SK-N-SH (cell line): Measurements from ENCODE around the gene THSD7A. TPM values are rescaled to one million over a fixed set of nuclear protein-coding genes. Genes with fewer than 3 reads are reported as not detected.

Experiments
- CTCF ChIA-PET: fragments of 300-600, 350-600 bp; formaldehyde crosslinking; extraction: SDS; loops from one replicate; lab custom pipeline; 2021; lab: Yijun Ruan, JAX
- POLR2A ChIA-PET: fragments of 350-600 bp; sonication (Branson Sonifier 250); formaldehyde crosslinking; extraction: SDS; loops from one replicate; lab custom pipeline; 2020; ENCODE audit warnings: antibody characterized with exemption, inconsistent platforms; lab: Yijun Ruan, JAX
- DNase-seq: peaks from one replicate; pipeline ENCODE4 v3.0.0; 2012
- H2AFZ ChIP-seq: fragments of 200-600 bp; sonication (generic); 2 replicates; pipeline ENCODE4 v1.8.1; 2016; ENCODE audit warnings: antibody characterized with exemption, mild to moderate bottlenecking, low read depth
- H3F3A ChIP-seq: fragments of 200-600 bp; sonication (generic); replicated peaks from 2 replicates; pipeline ENCODE3; 2016; ENCODE audit warnings: antibody characterized with exemption, mild to moderate bottlenecking; ENCODE audit not compliant: insufficient read depth
- H3K27ac ChIP-seq, 2 experiments: fragments of 200-500 bp in 1 of 2; fragments of 200-600 bp in 1 of 2; sonication (Bioruptor generic) in 1 of 2; sonication (generic), shearing (Covaris generic) in 1 of 2; 2 replicates each; pipeline versions ENCODE4 v1.5.1 to v1.6.1; 2014 to 2016; ENCODE audit warnings: low read depth in 2 of 2, inconsistent platforms in 1 of 2, low read length in 1 of 2, mild to moderate bottlenecking in 1 of 2, mixed read lengths in 1 of 2
- H3K27me3 ChIP-seq: fragments of 200-600 bp; sonication (generic), shearing (Covaris generic); 2 replicates; pipeline ENCODE4 v1.6.1; 2016; ENCODE audit warnings: mixed run types; ENCODE audit not compliant: insufficient read depth
- H3K36me3 ChIP-seq, 2 experiments: fragments of 200-500 bp in 1 of 2; fragments of 200-600 bp in 1 of 2; sonication (Bioruptor generic) in 1 of 2; sonication (generic) in 1 of 2; replicated peaks in 1 of 2; 2 replicates each; pipeline versions ENCODE3 to v1.5.1; 2014 to 2016; ENCODE audit warnings: low read length in 1 of 2, mild to moderate bottlenecking in 1 of 2; ENCODE audit not compliant: insufficient read depth in 2 of 2, control insufficient read depth in 1 of 2
- H3K4me1 ChIP-seq, 2 experiments: fragments of 200-500 bp in 1 of 2; fragments of 200-600 bp in 1 of 2; sonication (Bioruptor generic) in 1 of 2; sonication (generic), shearing (Covaris generic) in 1 of 2; 2 replicates each; pipeline versions ENCODE4 v1.5.1 to v1.6.1; 2014 to 2016; ENCODE audit warnings: low read depth in 1 of 2, low read length in 1 of 2, mixed run types in 1 of 2; ENCODE audit not compliant: insufficient read depth in 2 of 2, control insufficient read depth in 1 of 2
- H3K4me2 ChIP-seq: fragments of 200-600 bp; sonication (generic), shearing (Covaris generic); 2 replicates; pipeline ENCODE4 v1.6.1; 2017; ENCODE audit warnings: mixed run types
- H3K4me3 ChIP-seq, 2 experiments: fragments of 200-500 bp in 1 of 2; fragments of 200-600 bp in 1 of 2; sonication (Bioruptor generic) in 1 of 2; sonication (generic), shearing (Covaris generic) in 1 of 2; 2 replicates each; pipeline versions ENCODE4 v1.5.1 to v1.8.1; 2014 to 2016; ENCODE audit warnings: low read depth in 2 of 2, inconsistent platforms in 1 of 2, low read length in 1 of 2, mild to moderate bottlenecking in 1 of 2, mixed read lengths in 1 of 2, moderate library complexity in 1 of 2
- H3K79me2 ChIP-seq: fragments of 200-600 bp; sonication (generic); 2 replicates; pipeline ENCODE4 v1.8.1; 2017; ENCODE audit warnings: mild to moderate bottlenecking; ENCODE audit not compliant: insufficient read depth
- H3K9ac ChIP-seq: fragments of 200-600 bp; sonication (generic); 2 replicates; pipeline ENCODE4 v1.6.1; 2017; ENCODE audit warnings: mixed run types
- H3K9me2 ChIP-seq: fragments of 200-600 bp; sonication (generic); 2 replicates; pipeline ENCODE4 v1.6.1; 2017; ENCODE audit warnings: mixed run types
- H3K9me3 ChIP-seq: fragments of 200-600 bp; sonication (generic); 2 replicates; pipeline ENCODE4 v1.6.1; 2017; ENCODE audit warnings: mixed run types, mild to moderate bottlenecking, moderate library complexity
- H4K20me1 ChIP-seq: fragments of 200-600 bp; sonication (generic); 2 replicates; pipeline ENCODE4 v1.6.1; 2017; ENCODE audit warnings: mild to moderate bottlenecking, mixed run types; ENCODE audit not compliant: insufficient read depth
- ELF1 ChIP-seq: IDR thresholded peaks from 2 replicates; pipeline ENCODE4 v1.4.0; 2012
- FOXJ3 ChIP-seq: sonication (generic); formaldehyde crosslinking; IDR thresholded peaks from 2 replicates; pipeline ENCODE4 v1.5.1; 2020; ENCODE audit warnings: mild to moderate bottlenecking, missing genetic modification reagents
- FOXM1 ChIP-seq: IDR thresholded peaks from 2 replicates; pipeline ENCODE4 v1.4.0; 2012; ENCODE audit warnings: low read depth, mild to moderate bottlenecking
- POLR2AphosphoS5 ChIP-seq: IDR thresholded peaks from 2 replicates; pipeline ENCODE4 v1.6.1; 2012; ENCODE audit warnings: low read depth, low read length
- RFX5 ChIP-seq: IDR thresholded peaks from 2 replicates; pipeline ENCODE4 v1.6.1; 2012; ENCODE audit warnings: mild to moderate bottlenecking, improper control_type of control experiment, low read length
- TEAD4 ChIP-seq: IDR thresholded peaks from 2 replicates; pipeline ENCODE4 v1.4.0; 2012; ENCODE audit warnings: mild to moderate bottlenecking, borderline replicate concordance; ENCODE audit not compliant: insufficient read depth
- WGBS: methylation state at CpG from one replicate; pipeline ENCODE4 v1.1.6; 2017; ENCODE audit warnings: low lambda C conversion rate; 5-methylcytosine and 5-hydroxymethylcytosine counted together
- polyA plus RNA-seq, 3 experiments: library from polyadenylated mRNA; depleted of rRNA; stranded (reverse); fragments of >200 nt; gene quantifications; 2 replicates each; pipeline ENCODE4 v1.2.3, GENCODE V29; 2012
- TF ChIP-seq, protein P1 (sequence below): IDR thresholded peaks from 2 replicates; pipeline ENCODE4 v1.6.1; 2012; ENCODE audit warnings: mild to moderate bottlenecking, low read depth, low read length, moderate library complexity
- TF ChIP-seq, protein P2 (sequence below): IDR thresholded peaks from 2 replicates; pipeline ENCODE4; 2012
- TF ChIP-seq, protein P3 (sequence below): fragments of 150-350 bp; IDR thresholded peaks from 2 replicates; pipeline ENCODE4 v1.6.1; 2017; ENCODE audit warnings: antibody characterized with exemption, low read length, low read depth, borderline replicate concordance
- TF ChIP-seq, protein P4 (sequence below): IDR thresholded peaks from 2 replicates; pipeline ENCODE4 v1.4.0; 2012; ENCODE audit warnings: low read depth, borderline replicate concordance

THSD7A gene
- polyA plus RNA-seq, 1 of the 3 experiments (the other 2 are of a cell fraction) = 0.16 TPM

GRCh38 chr7:11516328-11516727 is 315.7 kb downstream of the THSD7A start:
- TF ChIP-seq FOXJ3 (CRISPR knock-in tag) (no peak), TEAD4 (no peak), ELF1 (no peak), FOXM1 (no peak), RFX5 (no peak), POLR2AphosphoS5 (no peak)
- TF ChIP-seq, protein P1, sequence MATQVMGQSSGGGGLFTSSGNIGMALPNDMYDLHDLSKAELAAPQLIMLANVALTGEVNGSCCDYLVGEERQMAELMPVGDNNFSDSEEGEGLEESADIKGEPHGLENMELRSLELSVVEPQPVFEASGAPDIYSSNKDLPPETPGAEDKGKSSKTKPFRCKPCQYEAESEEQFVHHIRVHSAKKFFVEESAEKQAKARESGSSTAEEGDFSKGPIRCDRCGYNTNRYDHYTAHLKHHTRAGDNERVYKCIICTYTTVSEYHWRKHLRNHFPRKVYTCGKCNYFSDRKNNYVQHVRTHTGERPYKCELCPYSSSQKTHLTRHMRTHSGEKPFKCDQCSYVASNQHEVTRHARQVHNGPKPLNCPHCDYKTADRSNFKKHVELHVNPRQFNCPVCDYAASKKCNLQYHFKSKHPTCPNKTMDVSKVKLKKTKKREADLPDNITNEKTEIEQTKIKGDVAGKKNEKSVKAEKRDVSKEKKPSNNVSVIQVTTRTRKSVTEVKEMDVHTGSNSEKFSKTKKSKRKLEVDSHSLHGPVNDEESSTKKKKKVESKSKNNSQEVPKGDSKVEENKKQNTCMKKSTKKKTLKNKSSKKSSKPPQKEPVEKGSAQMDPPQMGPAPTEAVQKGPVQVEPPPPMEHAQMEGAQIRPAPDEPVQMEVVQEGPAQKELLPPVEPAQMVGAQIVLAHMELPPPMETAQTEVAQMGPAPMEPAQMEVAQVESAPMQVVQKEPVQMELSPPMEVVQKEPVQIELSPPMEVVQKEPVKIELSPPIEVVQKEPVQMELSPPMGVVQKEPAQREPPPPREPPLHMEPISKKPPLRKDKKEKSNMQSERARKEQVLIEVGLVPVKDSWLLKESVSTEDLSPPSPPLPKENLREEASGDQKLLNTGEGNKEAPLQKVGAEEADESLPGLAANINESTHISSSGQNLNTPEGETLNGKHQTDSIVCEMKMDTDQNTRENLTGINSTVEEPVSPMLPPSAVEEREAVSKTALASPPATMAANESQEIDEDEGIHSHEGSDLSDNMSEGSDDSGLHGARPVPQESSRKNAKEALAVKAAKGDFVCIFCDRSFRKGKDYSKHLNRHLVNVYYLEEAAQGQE = no peak
- TF ChIP-seq, protein P2, sequence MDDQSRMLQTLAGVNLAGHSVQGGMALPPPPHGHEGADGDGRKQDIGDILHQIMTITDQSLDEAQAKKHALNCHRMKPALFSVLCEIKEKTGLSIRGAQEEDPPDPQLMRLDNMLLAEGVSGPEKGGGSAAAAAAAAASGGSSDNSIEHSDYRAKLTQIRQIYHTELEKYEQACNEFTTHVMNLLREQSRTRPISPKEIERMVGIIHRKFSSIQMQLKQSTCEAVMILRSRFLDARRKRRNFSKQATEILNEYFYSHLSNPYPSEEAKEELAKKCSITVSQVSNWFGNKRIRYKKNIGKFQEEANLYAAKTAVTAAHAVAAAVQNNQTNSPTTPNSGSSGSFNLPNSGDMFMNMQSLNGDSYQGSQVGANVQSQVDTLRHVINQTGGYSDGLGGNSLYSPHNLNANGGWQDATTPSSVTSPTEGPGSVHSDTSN = no peak
- TF ChIP-seq, protein P3, sequence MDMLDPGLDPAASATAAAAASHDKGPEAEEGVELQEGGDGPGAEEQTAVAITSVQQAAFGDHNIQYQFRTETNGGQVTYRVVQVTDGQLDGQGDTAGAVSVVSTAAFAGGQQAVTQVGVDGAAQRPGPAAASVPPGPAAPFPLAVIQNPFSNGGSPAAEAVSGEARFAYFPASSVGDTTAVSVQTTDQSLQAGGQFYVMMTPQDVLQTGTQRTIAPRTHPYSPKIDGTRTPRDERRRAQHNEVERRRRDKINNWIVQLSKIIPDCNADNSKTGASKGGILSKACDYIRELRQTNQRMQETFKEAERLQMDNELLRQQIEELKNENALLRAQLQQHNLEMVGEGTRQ = no peak
- TF ChIP-seq, protein P4, sequence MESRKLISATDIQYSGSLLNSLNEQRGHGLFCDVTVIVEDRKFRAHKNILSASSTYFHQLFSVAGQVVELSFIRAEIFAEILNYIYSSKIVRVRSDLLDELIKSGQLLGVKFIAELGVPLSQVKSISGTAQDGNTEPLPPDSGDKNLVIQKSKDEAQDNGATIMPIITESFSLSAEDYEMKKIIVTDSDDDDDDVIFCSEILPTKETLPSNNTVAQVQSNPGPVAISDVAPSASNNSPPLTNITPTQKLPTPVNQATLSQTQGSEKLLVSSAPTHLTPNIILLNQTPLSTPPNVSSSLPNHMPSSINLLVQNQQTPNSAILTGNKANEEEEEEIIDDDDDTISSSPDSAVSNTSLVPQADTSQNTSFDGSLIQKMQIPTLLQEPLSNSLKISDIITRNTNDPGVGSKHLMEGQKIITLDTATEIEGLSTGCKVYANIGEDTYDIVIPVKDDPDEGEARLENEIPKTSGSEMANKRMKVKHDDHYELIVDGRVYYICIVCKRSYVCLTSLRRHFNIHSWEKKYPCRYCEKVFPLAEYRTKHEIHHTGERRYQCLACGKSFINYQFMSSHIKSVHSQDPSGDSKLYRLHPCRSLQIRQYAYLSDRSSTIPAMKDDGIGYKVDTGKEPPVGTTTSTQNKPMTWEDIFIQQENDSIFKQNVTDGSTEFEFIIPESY = no peak
- Histone ChIP-seq H3K27ac (no peak overlapping the region), H3K4me2 (no peak overlapping the region), H3K4me3 (no peak overlapping the region), H3K27me3 (no peaks in the 10 kb centered on the region), H3K9ac (no peak overlapping the region), H3K9me2 (no peaks in the 10 kb centered on the region), H3K4me1 (no peaks in the 10 kb centered on the region), H3K36me3 (no peaks in the 10 kb centered on the region), H2AFZ (no peak overlapping the region), H3F3A (no peaks in the 10 kb centered on the region), H4K20me1 (no peaks in the 10 kb centered on the region), H3K9me3 (no peaks in the 10 kb centered on the region), H3K79me2 (no peaks in the 10 kb centered on the region)
- 36% methylated on average over 3 of the region's 3 CpGs for WGBS
- no peak for DNase-seq
- POLR2A ChIA-PET = no interaction called here
- CTCF ChIA-PET = interaction anchor here (1.1 to 2.1 kb wide), 3 partner anchors 11 to 18 kb away, joined by 3 to 4 read pairs (median 4); no protein-coding TSS in a partner anchor
